ENCODE measurements around the gene SPOCK2.
A peak's percentile ranks its signal among the peaks of the same experiment; 100 is the strongest.
"Not testable (repeated sequence)": the region's sequence is repeated elsewhere in the genome, so short reads cannot be mapped to it uniquely, and the experiment has no call there.

Gene SPOCK2

GRCh38 chr10:72087969-72088888 is at the start of gene SPOCK2:
Gene SPOCK2 (minus strand): TSS chr10:72088551. CDS start chr10:72088328, 223 bp downstream.
- DNase-seq: peak; percentile 69 to 75

GRCh38 chr10:72137583-72137982 is 49.2 kb upstream of the SPOCK2 start:
- no peak for DNase-seq

GRCh38 chr10:72136225-72136624 is 47.9 kb upstream of the SPOCK2 start:
- DNase-seq: not testable (repeated sequence)

GRCh38 chr10:72134785-72135767 is 46.7 kb upstream of the SPOCK2 start:
- DNase-seq: no peak

GRCh38 chr10:72133517-72133916 is 45.2 kb upstream of the SPOCK2 start:
- no peak for DNase-seq

GRCh38 chr10:72132854-72133253 is 44.5 kb upstream of the SPOCK2 start:
- no peak for DNase-seq

- DNase-seq: no peak
These were observed 39.2 kb upstream of the SPOCK2 start for GRCh38 chr10:72127571-72127970.

- no peak for DNase-seq
These were observed 38.5 kb upstream of the SPOCK2 start for GRCh38 chr10:72126872-72127232.

GRCh38 chr10:72126184-72126871 is 38.0 kb upstream of the SPOCK2 start:
- DNase-seq: no peak

- no peak for DNase-seq
These were observed 36.6 kb upstream of the SPOCK2 start for GRCh38 chr10:72124989-72125388.

- no peak for DNase-seq
These were observed 36.0 kb upstream of the SPOCK2 start for GRCh38 chr10:72124381-72124780.

GRCh38 chr10:72123616-72124015 is 35.3 kb upstream of the SPOCK2 start:
- DNase-seq: no peak

GRCh38 chr10:72122221-72122620 is 33.9 kb upstream of the SPOCK2 start:
- DNase-seq: peak; percentile 24 to 37

- no peak for DNase-seq
These were observed 33.0 kb upstream of the SPOCK2 start for GRCh38 chr10:72121389-72121788.

- DNase-seq: no peak
These were observed 28.0 kb upstream of the SPOCK2 start for GRCh38 chr10:72116372-72116771.

GRCh38 chr10:72114706-72115450 is 26.5 kb upstream of the SPOCK2 start:
- no peak for DNase-seq

- no peak for DNase-seq
These were observed 22.5 kb upstream of the SPOCK2 start for GRCh38 chr10:72110673-72111401.

- DNase-seq: no peak
These were observed 21.3 kb upstream of the SPOCK2 start for GRCh38 chr10:72109636-72110157.

- no peak for DNase-seq
These were observed 20.7 kb upstream of the SPOCK2 start for GRCh38 chr10:72108830-72109635.

GRCh38 chr10:72108004-72108370 is 19.6 kb upstream of the SPOCK2 start:
- peak in 1 of 2 experiments; percentile 18 for DNase-seq

Data from activated CD4-positive, alpha-beta T cell treated with anti-CD3 and anti-CD28 coated beads, Interleukin-2, amount 50 U/mL, for 48 hours (primary cell).